Liver (tissue), 9 donors: ENCODE measurements around the gene FGD6. TPM values are rescaled to one million over a fixed set of nuclear protein-coding genes. Genes with fewer than 3 reads are reported as not detected.

Experiments used
- DNase-seq: peaks from one replicate; pipeline ENCODE4 v3.0.0-alpha.2; 2017; ENCODE audit warnings: low spot score
- H3K27ac ChIP-seq, 2 donors: one replicate each; pipeline ENCODE4 v1.7.0; 2013; ENCODE audit warnings: inconsistent platforms in 2 of 2, low read length in 2 of 2, control low read depth in 1 of 2, low read depth in 1 of 2, mild to moderate bottlenecking in 1 of 2
- H3K27me3 ChIP-seq, 4 donors: one replicate each; pipeline versions ENCODE4 v1.6.1 to v1.7.0; 2013; ENCODE audit warnings: low read length in 3 of 4, inconsistent platforms in 1 of 4, mild to moderate bottlenecking in 1 of 4, moderate library complexity in 1 of 4; ENCODE audit not compliant: control insufficient read depth in 4 of 4, insufficient read depth in 4 of 4
- H3K36me3 ChIP-seq, 4 donors: one replicate each; pipeline versions ENCODE4 v1.6.1 to v1.7.0; 2013; ENCODE audit warnings: low read length in 3 of 4, mild to moderate bottlenecking in 3 of 4, low read depth in 1 of 4, moderate library complexity in 1 of 4; ENCODE audit not compliant: control insufficient read depth in 4 of 4, insufficient read depth in 3 of 4
- H3K4me1 ChIP-seq, 4 donors: one replicate each; pipeline versions ENCODE4 v1.6.1 to v1.7.0; 2013; ENCODE audit warnings: low read length in 3 of 4, mild to moderate bottlenecking in 3 of 4, moderate library complexity in 1 of 4; ENCODE audit not compliant: control insufficient read depth in 4 of 4, insufficient read depth in 4 of 4
- H3K4me3 ChIP-seq, 3 donors: one replicate each; pipeline versions ENCODE4 v1.6.1 to v1.7.0; 2013; ENCODE audit warnings: low read length in 3 of 3, control low read depth in 1 of 3, low read depth in 1 of 3, mild to moderate bottlenecking in 1 of 3
- H3K9ac ChIP-seq, 2 donors: one replicate each; pipeline ENCODE4 v1.7.0; 2013; ENCODE audit warnings: low read length in 2 of 2, mild to moderate bottlenecking in 2 of 2, moderate library complexity in 2 of 2, control low read depth in 1 of 2, low read depth in 1 of 2
- H3K9me3 ChIP-seq, 4 donors: one replicate each; pipeline versions ENCODE4 v1.6.1 to v1.7.0; 2013; ENCODE audit warnings: low read length in 3 of 4; ENCODE audit not compliant: control insufficient read depth in 4 of 4
- EGR1 ChIP-seq, 2 donors: IDR thresholded peaks; 2 replicates each; pipeline ENCODE4 v1.6.1; 2016 to 2018; ENCODE audit warnings: antibody characterized with exemption in 2 of 2, low read depth in 2 of 2
- FOXA1 ChIP-seq: IDR thresholded peaks from 2 replicates; pipeline ENCODE4 v1.6.1; 2016; ENCODE audit warnings: antibody characterized with exemption
- FOXA2 ChIP-seq: IDR thresholded peaks from 2 replicates; pipeline ENCODE4 v1.6.1; 2016; ENCODE audit warnings: antibody characterized with exemption
- GABPA ChIP-seq, 2 donors: IDR thresholded peaks in 1 of 2; conservative IDR thresholded peaks in 1 of 2; 2 replicates each; pipeline ENCODE4 v1.6.1; 2016; ENCODE audit warnings: antibody characterized with exemption in 2 of 2, mild to moderate bottlenecking in 1 of 2, moderate library complexity in 1 of 2
- HNF4A ChIP-seq, 2 donors: conservative IDR thresholded peaks; 2 replicates each; pipeline ENCODE4 v1.6.1; 2016; ENCODE audit warnings: antibody characterized with exemption in 2 of 2, mild to moderate bottlenecking in 2 of 2
- HNF4G ChIP-seq: IDR thresholded peaks from 2 replicates; pipeline ENCODE4 v1.6.1; 2016; ENCODE audit warnings: antibody characterized with exemption
- JUND ChIP-seq, 2 donors: IDR thresholded peaks; 2 replicates each; pipeline ENCODE4 v1.6.1; 2016; ENCODE audit warnings: antibody characterized with exemption in 2 of 2
- NR2F2 ChIP-seq: IDR thresholded peaks from 2 replicates; pipeline ENCODE4 v1.6.1; 2016; ENCODE audit warnings: antibody characterized with exemption
- RAD21 ChIP-seq, 2 donors: IDR thresholded peaks; 2 replicates each; pipeline ENCODE4 v1.6.1; 2016; ENCODE audit warnings: antibody characterized with exemption in 2 of 2, mild to moderate bottlenecking in 2 of 2
- SP1 ChIP-seq: IDR thresholded peaks from 2 replicates; pipeline ENCODE4 v1.6.1; 2018; ENCODE audit warnings: antibody characterized with exemption, mild to moderate bottlenecking
- TAF1 ChIP-seq: conservative IDR thresholded peaks from 2 replicates; pipeline ENCODE4 v1.6.1; 2016; ENCODE audit warnings: antibody characterized with exemption, mild to moderate bottlenecking
- YY1 ChIP-seq: IDR thresholded peaks from 2 replicates; pipeline ENCODE4 v1.6.1; 2016; ENCODE audit warnings: antibody characterized with exemption, mild to moderate bottlenecking
- WGBS: extraction: QIAGEN DNeasy Blood & Tissue Kit; methylation state at CpG from one replicate; pipeline ENCODE4 v1.1.7; 2013; 5-methylcytosine and 5-hydroxymethylcytosine counted together
- polyA plus RNA-seq, 2 donors: library from polyadenylated mRNA; stranded (reverse) in 1 of 2; unstranded in 1 of 2; fragments of 200-250 nt in 1 of 2; fragments of >200 nt in 1 of 2; fragmentation: Nextera tagmentation in 1 of 2; extraction: Ambion mirVana in 1 of 2; gene quantifications; one replicate each; pipeline versions ENCODE4 v1.2.1 to v1.2.3, GENCODE V29; 2013 to 2015
- total RNA-seq, 2 donors: library from RNA; depleted of rRNA; stranded (reverse); fragments of >200 nt; gene quantifications; one replicate each; pipeline ENCODE4 v1.2.3, GENCODE V29; 2014
- TF ChIP-seq, protein P1 (sequence below): IDR thresholded peaks from 2 replicates; pipeline ENCODE4 v1.6.1; 2016; ENCODE audit warnings: antibody characterized with exemption, mild to moderate bottlenecking
- TF ChIP-seq, protein P2 (sequence below): IDR thresholded peaks from 2 replicates; pipeline ENCODE4 v1.6.1; 2016; ENCODE audit warnings: antibody characterized with exemption
- TF ChIP-seq, protein P3 (sequence below): IDR thresholded peaks from 2 replicates; pipeline ENCODE4 v1.6.1; 2016; ENCODE audit warnings: antibody characterized with exemption
- TF ChIP-seq, protein P4 (sequence below): IDR thresholded peaks from 2 replicates; pipeline ENCODE4 v1.6.1; 2016; ENCODE audit warnings: antibody characterized with exemption
- TF ChIP-seq, protein P5 (sequence below): fragments of 150-350 bp; IDR thresholded peaks from 2 replicates; pipeline ENCODE4 v1.5.1; 2017; ENCODE audit warnings: improper control_type of control experiment, low read depth, low read length; ENCODE audit not compliant: missing input control
- donor health status: healthy.
- donor health status: healthy.
- donor health status: healthy.
- donor health status: healthy.
- donor health status: healthy.

FGD6 gene
- total and polyA plus RNA-seq, 4 donors, result 0.54 to 6.9 (median 2.4) TPM

DNA sequence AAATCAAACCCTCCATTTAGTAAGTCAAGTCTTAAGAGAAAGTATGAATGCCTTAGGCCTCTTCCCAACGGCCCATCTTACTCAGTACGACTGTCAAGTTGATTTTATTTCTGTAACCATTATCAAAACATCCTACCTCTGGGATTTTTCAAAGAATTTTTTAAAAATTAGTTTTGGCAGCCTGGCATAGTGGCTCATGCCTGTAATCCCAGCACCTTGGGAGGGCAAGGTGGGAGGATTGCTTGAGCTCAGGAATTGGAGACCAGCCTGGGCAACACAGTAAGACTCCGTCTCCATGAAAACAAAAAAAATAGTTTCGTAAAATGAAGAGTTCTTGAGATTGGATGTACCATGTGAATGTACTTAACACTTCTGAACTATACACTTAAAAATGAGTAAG is 4.1 kb downstream of the FGD6 start:
- no peak overlapping the region for H3K9ac ChIP-seq
- H3K4me1 ChIP-seq, result peaks cover 0 to 10% (median 4%) of the 10 kb centered on the region in 4 donors
- no peaks in the 10 kb centered on the region for H3K9me3 ChIP-seq
- 95% methylated on average over 4 of the region's 4 CpGs for WGBS
- H3K4me3 ChIP-seq, result no peak overlapping the region
- H3K36me3 ChIP-seq, result no peaks in the 10 kb centered on the region
- no peaks in the 10 kb centered on the region for H3K27me3 ChIP-seq
- H3K27ac ChIP-seq, result no peak overlapping the region
- TF ChIP-seq EGR1 (IDR thresholded peaks at IDR 0.05; ENCODE audit: low read depth in 2 of 2) (no peak), SP1 (no peak), GABPA (IDR thresholded peaks at IDR 0.05 in 1 of 2, conservative IDR thresholded peaks at IDR 0.05 in 1 of 2) (no peak), JUND (IDR thresholded peaks at IDR 0.05) (no peak), HNF4G (no peak), TAF1 (no peak), HNF4A (conservative IDR thresholded peaks at IDR 0.05) (no peak), FOXA2 (no peak), FOXA1 (no peak), NR2F2 (no peak), RAD21 (IDR thresholded peaks at IDR 0.05) (no peak), YY1 (no peak)
- TF ChIP-seq, protein P1, sequence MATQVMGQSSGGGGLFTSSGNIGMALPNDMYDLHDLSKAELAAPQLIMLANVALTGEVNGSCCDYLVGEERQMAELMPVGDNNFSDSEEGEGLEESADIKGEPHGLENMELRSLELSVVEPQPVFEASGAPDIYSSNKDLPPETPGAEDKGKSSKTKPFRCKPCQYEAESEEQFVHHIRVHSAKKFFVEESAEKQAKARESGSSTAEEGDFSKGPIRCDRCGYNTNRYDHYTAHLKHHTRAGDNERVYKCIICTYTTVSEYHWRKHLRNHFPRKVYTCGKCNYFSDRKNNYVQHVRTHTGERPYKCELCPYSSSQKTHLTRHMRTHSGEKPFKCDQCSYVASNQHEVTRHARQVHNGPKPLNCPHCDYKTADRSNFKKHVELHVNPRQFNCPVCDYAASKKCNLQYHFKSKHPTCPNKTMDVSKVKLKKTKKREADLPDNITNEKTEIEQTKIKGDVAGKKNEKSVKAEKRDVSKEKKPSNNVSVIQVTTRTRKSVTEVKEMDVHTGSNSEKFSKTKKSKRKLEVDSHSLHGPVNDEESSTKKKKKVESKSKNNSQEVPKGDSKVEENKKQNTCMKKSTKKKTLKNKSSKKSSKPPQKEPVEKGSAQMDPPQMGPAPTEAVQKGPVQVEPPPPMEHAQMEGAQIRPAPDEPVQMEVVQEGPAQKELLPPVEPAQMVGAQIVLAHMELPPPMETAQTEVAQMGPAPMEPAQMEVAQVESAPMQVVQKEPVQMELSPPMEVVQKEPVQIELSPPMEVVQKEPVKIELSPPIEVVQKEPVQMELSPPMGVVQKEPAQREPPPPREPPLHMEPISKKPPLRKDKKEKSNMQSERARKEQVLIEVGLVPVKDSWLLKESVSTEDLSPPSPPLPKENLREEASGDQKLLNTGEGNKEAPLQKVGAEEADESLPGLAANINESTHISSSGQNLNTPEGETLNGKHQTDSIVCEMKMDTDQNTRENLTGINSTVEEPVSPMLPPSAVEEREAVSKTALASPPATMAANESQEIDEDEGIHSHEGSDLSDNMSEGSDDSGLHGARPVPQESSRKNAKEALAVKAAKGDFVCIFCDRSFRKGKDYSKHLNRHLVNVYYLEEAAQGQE, result no peak
- TF ChIP-seq, protein P2, sequence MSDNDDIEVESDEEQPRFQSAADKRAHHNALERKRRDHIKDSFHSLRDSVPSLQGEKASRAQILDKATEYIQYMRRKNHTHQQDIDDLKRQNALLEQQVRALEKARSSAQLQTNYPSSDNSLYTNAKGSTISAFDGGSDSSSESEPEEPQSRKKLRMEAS, result no peak
- TF ChIP-seq, protein P3, sequence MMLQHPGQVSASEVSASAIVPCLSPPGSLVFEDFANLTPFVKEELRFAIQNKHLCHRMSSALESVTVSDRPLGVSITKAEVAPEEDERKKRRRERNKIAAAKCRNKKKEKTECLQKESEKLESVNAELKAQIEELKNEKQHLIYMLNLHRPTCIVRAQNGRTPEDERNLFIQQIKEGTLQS, result no peak
- TF ChIP-seq, protein P4, sequence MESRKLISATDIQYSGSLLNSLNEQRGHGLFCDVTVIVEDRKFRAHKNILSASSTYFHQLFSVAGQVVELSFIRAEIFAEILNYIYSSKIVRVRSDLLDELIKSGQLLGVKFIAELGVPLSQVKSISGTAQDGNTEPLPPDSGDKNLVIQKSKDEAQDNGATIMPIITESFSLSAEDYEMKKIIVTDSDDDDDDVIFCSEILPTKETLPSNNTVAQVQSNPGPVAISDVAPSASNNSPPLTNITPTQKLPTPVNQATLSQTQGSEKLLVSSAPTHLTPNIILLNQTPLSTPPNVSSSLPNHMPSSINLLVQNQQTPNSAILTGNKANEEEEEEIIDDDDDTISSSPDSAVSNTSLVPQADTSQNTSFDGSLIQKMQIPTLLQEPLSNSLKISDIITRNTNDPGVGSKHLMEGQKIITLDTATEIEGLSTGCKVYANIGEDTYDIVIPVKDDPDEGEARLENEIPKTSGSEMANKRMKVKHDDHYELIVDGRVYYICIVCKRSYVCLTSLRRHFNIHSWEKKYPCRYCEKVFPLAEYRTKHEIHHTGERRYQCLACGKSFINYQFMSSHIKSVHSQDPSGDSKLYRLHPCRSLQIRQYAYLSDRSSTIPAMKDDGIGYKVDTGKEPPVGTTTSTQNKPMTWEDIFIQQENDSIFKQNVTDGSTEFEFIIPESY, result no peak
- TF ChIP-seq, protein P5, sequence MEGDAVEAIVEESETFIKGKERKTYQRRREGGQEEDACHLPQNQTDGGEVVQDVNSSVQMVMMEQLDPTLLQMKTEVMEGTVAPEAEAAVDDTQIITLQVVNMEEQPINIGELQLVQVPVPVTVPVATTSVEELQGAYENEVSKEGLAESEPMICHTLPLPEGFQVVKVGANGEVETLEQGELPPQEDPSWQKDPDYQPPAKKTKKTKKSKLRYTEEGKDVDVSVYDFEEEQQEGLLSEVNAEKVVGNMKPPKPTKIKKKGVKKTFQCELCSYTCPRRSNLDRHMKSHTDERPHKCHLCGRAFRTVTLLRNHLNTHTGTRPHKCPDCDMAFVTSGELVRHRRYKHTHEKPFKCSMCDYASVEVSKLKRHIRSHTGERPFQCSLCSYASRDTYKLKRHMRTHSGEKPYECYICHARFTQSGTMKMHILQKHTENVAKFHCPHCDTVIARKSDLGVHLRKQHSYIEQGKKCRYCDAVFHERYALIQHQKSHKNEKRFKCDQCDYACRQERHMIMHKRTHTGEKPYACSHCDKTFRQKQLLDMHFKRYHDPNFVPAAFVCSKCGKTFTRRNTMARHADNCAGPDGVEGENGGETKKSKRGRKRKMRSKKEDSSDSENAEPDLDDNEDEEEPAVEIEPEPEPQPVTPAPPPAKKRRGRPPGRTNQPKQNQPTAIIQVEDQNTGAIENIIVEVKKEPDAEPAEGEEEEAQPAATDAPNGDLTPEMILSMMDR, result no peak
- DNase-seq, result no peak

DNA sequence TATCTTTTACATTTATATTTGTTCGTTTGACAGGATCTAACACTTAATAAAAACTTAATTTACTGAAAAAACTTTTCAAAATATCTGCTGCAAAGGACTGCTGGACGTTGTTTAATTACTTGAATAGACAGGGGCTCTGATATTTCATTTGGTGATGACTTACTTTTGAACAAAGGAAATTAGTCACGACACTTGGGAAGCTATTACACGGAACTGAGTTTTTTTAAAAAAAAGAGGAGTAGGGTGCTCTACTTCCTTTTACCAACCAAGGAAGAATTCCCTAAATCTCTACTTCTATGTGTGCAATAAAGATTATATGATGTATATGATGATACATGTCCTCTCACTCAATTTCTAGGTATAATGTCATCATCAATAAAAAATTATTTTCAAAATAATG is 4.7 kb downstream of the FGD6 start:
- Histone ChIP-seq H3K27me3 (no peaks in the 10 kb centered on the region), H3K9ac (no peak overlapping the region), H3K4me1 (peaks cover 0 to 10% (median 3%) of the 10 kb centered on the region in 4 donors), H3K9me3 (no peaks in the 10 kb centered on the region), H3K4me3 (no peak overlapping the region), H3K36me3 (no peaks in the 10 kb centered on the region), H3K27ac (no peak overlapping the region)
- 83% methylated on average over 4 of the region's 4 CpGs for WGBS
- DNase-seq, result no peak
- TF ChIP-seq, protein P1, result no peak
- TF ChIP-seq FOXA2, result no peak
- TF ChIP-seq FOXA1, result no peak
- TF ChIP-seq YY1, result no peak
